ENCODE data around the gene VTI1A. TPM values are rescaled to one million over a fixed set of nuclear protein-coding genes. Genes with fewer than 3 reads are reported as not detected.

Gene VTI1A
- total RNA-seq, 1 donor from 2014 or later = 29.7 TPM

GRCh38 chr10:112701878-112702255 lies 254.9 kb downstream of the VTI1A start:
- Histone ChIP-seq H3K4me1 (no peaks in the 10 kb centered on the region), H3K27me3 (no peaks in the 10 kb centered on the region), H3K4me3 (no peak overlapping the region), H3K36me3 (no peaks in the 10 kb centered on the region), H3K27ac (no peak overlapping the region), H3K9me3 (no peaks in the 10 kb centered on the region)
- peak; percentile 86 for ATAC-seq
- TF ChIP-seq CTCF (IDR thresholded peaks at IDR 0.05) = no peak
- DNase-seq = no peak
- intact Hi-C loops (cut with DNase I) = no loop called here

GRCh38 chr10:112706577-112706976 lies 259.6 kb downstream of the VTI1A start:
- H3K27me3 ChIP-seq = no peaks in the 10 kb centered on the region
- ATAC-seq = no peak
- no peak overlapping the region for H3K27ac ChIP-seq
- H3K4me3 ChIP-seq = no peak overlapping the region
- H3K36me3 ChIP-seq = no peaks in the 10 kb centered on the region
- H3K9me3 ChIP-seq = no peaks in the 10 kb centered on the region
- no peak for TF ChIP-seq CTCF (IDR thresholded peaks at IDR 0.05)
- H3K4me1 ChIP-seq = no peaks in the 10 kb centered on the region
- no peak for DNase-seq
- intact Hi-C loops (cut with DNase I) = no loop called here

GRCh38 chr10:112708461-112708860 lies 261.4 kb downstream of the VTI1A start:
- Histone ChIP-seq H3K9me3 (no peaks in the 10 kb centered on the region), H3K4me1 (no peaks in the 10 kb centered on the region), H3K4me3 (no peak overlapping the region), H3K36me3 (no peaks in the 10 kb centered on the region), H3K27me3 (no peaks in the 10 kb centered on the region), H3K27ac (no peak overlapping the region)
- TF ChIP-seq CTCF (IDR thresholded peaks at IDR 0.05) = no peak
- ATAC-seq (no peak), DNase-seq (no peak)
- intact Hi-C loops (cut with DNase I) = no loop called here

GRCh38 chr10:112710528-112710927 lies 263.5 kb downstream of the VTI1A start:
- no peaks in the 10 kb centered on the region for H3K4me1 ChIP-seq
- no peaks in the 10 kb centered on the region for H3K36me3 ChIP-seq
- no peak overlapping the region for H3K27ac ChIP-seq
- DNase-seq = no peak
- intact Hi-C loops (cut with DNase I) = loop anchor here (10.0 kb wide), 1 partner anchor 424 kb away; no protein-coding TSS in a partner anchor
- no peak overlapping the region for H3K4me3 ChIP-seq
- no peak for ATAC-seq
- H3K9me3 ChIP-seq = no peaks in the 10 kb centered on the region
- no peak for TF ChIP-seq CTCF (IDR thresholded peaks at IDR 0.05)
- H3K27me3 ChIP-seq = no peaks in the 10 kb centered on the region

- Histone ChIP-seq H3K27me3 (no peaks in the 10 kb centered on the region), H3K4me3 (no peak overlapping the region), H3K9me3 (no peaks in the 10 kb centered on the region), H3K4me1 (no peaks in the 10 kb centered on the region), H3K27ac (no peak overlapping the region), H3K36me3 (no peaks in the 10 kb centered on the region)
- TF ChIP-seq CTCF (IDR thresholded peaks at IDR 0.05) = no peak
- intact Hi-C loops (cut with DNase I) = loop anchor here (10.0 kb wide), 1 partner anchor 423 kb away; no protein-coding TSS in a partner anchor
- ATAC-seq = no peak
- no peak for DNase-seq
Measured at GRCh38 chr10:112711366-112711765, 264.4 kb downstream of the VTI1A start.

- ATAC-seq (no peak), DNase-seq (no peak)
- Histone ChIP-seq H3K4me1 (no peaks in the 10 kb centered on the region), H3K9me3 (no peaks in the 10 kb centered on the region), H3K27me3 (no peaks in the 10 kb centered on the region), H3K27ac (no peak overlapping the region), H3K4me3 (no peak overlapping the region), H3K36me3 (no peaks in the 10 kb centered on the region)
- intact Hi-C loops (cut with DNase I) = loop anchor here (10.0 kb wide), 1 partner anchor 422 kb away; no protein-coding TSS in a partner anchor
- no peak for TF ChIP-seq CTCF (IDR thresholded peaks at IDR 0.05)
Measured at GRCh38 chr10:112712536-112712935, 265.5 kb downstream of the VTI1A start.

Measured in upper lobe of right lung (tissue), 1 donor.